ENCODE data around the gene DUSP11.

The DUSP11 gene

DNA sequence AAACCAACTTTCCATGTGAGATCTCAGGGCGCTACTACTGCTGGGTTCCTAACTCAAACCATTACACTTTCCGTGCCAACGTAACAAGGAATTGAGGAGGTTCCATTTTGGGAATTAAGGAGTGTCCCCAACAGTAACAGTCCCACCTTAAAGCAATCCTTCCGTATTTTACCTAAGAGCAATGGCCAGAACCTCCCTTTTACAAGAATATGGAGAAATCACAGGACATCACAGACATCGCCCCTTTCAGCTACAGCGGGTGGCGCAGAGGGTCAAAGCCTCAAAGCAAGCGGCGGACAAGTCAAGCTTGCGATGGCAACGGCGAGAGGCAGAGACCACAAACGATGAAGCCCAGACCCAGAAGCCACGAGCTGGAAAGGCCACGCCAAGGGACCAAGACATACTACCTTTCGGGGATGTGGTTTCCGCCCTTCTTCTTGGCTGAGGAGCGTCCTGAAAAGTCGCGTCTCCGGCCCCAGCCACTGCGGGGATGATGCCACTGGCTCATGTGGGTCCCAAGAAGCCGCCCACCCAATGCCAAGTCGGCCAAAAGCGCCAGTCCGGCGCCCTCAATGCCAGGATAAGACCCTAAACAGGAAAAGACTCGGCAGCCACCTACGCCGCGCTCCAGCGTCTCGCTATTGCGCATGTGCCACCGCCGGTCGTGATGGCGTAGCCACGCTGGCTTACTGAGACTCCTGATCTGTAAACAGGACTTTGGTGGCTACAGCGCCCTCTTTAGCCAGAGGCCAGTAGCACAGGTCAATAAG lies at the start of gene DUSP11:
Gene DUSP11, minus strand, starts transcription at position 637 of the 770 bp plus-strand sequence. Its CDS starts 129 bp downstream, at position 508.
- CTCF ChIA-PET: interaction anchor here (0.9 kb wide), 1 partner anchor 372 kb away, joined by 3 read pairs; no protein-coding TSS in a partner anchor
- DNase-seq: peak; percentile 98
- Mint-ChIP-seq H3K27me3 (peaks cover 6% of the 10 kb centered on the region), H3K36me3 (peaks cover 22% of the 10 kb centered on the region), H3K4me3 (peak within 1 kb of the TSS; percentile 98), H3K27ac (peak within 1 kb of the TSS; percentile 97), H3K4me1 (peaks cover 29% of the 10 kb centered on the region), H3K9me3 (no peaks in the 10 kb centered on the region)

DNA sequence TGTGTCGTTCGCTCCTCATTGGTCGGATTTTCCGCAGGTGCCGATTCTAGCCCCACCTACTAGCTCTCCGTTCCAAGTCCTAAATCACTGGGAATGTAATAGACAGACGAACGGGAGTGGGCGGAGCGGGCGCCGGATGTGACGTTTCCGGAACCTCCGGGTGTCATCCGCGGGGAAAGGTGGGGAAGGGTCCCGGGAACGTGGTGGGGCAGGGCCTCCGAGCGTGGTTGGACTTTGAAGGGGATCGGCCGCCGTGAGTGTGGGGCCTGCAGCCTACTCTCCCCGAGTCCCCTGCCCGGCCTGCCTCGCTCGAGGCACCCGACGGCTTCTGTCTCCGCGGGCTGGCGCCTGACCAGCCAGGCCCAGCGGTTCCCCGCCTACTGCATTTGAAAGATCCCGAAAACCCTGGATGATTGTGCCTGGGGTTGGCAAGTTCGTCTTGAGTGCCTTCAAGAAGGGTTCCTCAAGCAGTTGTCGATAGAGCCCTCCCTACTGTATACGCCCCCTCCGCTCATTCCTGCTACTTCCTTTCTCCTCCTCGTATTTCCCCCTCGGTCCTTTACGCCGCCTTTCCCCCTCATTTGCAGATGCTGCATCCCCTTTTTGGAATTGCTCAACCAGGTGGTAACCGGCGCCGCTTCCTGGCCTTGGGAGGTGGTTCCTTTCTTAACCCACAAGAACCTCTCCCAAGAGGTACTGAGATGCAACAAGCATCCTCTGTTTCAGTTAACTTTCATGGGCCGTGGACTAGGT lies 49.1 kb upstream of the DUSP11 start, which contains the start of gene STAMBP:
Gene STAMBP, plus strand, starts transcription at position 144 of the 753 bp plus-strand sequence. CDS start 1,896 bp downstream, outside the sequence.
- H3K27me3 Mint-ChIP-seq: peaks cover 4% of the 10 kb centered on the region

DNA sequence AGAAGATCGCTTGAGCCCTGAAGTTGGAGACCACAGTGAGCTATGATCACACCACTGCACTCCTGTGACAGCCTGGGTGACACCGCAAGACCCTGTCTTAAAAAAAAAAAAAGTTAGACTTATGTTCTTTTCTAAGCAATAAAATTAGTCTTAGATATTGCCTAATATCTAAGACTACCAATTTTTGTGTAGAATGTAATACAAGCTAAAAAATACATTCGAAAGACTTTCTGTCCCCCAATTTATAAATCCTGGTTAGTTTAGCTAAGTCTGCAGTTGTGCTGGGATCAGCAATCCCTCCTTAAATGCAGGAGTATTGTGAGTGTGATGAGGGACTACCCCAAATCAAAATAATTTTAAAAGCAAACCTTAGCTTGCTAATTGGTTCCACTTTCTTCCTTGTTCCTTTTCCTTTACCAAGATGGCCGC lies 48.5 kb upstream of the DUSP11 start:
- no peak for DNase-seq
- peaks cover 40% of the 10 kb centered on the region for H3K4me1 Mint-ChIP-seq
- H3K27me3 Mint-ChIP-seq: peaks cover 4% of the 10 kb centered on the region
- peak overlapping the region; percentile 91 for H3K4me3 Mint-ChIP-seq
- CTCF ChIA-PET: interaction anchor here (0.6 to 5.5 kb wide), 20 partner anchors 17 to 713 kb away, joined by 3 to 50 read pairs (median 4); partner anchors contain the start of genes BOLA3 and MOB1A
- peaks cover 6% of the 10 kb centered on the region for H3K9me3 Mint-ChIP-seq
- peak overlapping the region; percentile 94 for H3K27ac Mint-ChIP-seq
- peaks cover 26% of the 10 kb centered on the region for H3K36me3 Mint-ChIP-seq

More for the DNA sequence above, 49.1 kb upstream of the DUSP11 start, which contains the start of gene STAMBP:
- H3K36me3 Mint-ChIP-seq: peaks cover 31% of the 10 kb centered on the region
- peaks cover 40% of the 10 kb centered on the region for H3K4me1 Mint-ChIP-seq
- H3K4me3 Mint-ChIP-seq: peak within 1 kb of the TSS; percentile 91
- peak within 1 kb of the TSS; percentile 94 for H3K27ac Mint-ChIP-seq
- DNase-seq: peak; percentile 97
- H3K9me3 Mint-ChIP-seq: peaks cover 6% of the 10 kb centered on the region
- CTCF ChIA-PET: interaction anchor here (0.6 to 5.5 kb wide), 17 partner anchors 17 to 712 kb away, joined by 3 to 50 read pairs (median 3); partner anchors contain the start of gene BOLA3

DNA sequence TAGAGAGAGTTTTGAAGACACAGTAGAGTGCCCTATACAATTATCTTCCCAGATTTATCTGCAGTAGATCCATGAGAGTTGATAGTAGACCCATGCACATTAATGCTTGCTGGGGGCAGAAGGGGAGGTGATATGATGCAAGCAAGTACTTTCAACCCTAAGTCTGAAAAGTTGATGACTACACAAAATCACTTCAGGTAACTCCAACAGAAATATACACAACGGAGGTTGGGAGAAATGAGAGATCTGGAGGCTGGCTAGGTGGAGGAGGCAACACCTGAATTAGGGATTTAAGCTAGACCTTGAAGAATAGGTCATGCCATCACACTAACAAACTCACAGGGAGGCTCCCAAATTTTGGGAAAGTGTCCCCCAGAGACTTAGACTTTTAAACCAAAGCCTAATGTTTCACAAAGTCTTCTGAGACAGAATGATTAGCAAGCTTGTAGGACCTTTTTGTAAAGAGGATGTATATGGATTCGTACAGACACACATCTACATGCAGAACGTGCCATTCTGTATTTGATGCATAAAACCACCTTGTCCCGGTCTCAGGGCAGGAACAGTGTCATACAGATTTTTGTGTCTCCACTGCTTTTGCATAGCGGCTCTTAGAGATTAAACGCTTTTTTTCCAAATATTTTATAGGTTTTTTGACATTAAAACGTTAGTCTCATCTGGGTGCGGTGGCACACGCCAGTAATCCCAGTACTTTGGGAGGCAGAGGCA lies 47.9 kb upstream of the DUSP11 start:
- peaks cover 5% of the 10 kb centered on the region for H3K9me3 Mint-ChIP-seq
- H3K36me3 Mint-ChIP-seq: peaks cover 22% of the 10 kb centered on the region
- H3K27me3 Mint-ChIP-seq: peaks cover 4% of the 10 kb centered on the region
- H3K4me3 Mint-ChIP-seq: peak overlapping the region; percentile 91
- H3K27ac Mint-ChIP-seq: peak overlapping the region; percentile 94
- peaks cover 39% of the 10 kb centered on the region for H3K4me1 Mint-ChIP-seq
- no peak for DNase-seq
- CTCF ChIA-PET: interaction anchor here (0.7 to 5.5 kb wide), 28 partner anchors 18 to 713 kb away, joined by 3 to 50 read pairs (median 4); partner anchors contain the start of genes BOLA3 and MOB1A

DNA sequence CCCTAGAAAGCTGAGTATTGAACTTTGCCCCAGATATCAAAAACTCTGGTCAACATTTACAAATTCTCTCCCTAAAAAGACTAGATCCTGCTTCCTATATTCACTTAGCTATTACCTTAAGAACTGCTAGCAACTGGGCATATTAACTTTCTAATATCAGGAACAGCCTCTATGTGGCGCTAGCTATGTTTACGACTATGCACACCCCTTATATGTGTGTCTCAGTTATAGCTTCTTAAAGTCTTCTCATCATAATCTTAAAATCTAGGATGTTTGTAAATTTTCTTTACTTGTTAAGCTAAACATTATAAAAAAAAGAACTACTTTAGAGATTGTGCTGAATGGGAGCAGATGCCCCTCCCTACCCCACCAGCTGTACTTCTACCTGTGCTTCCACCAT lies 47.1 kb upstream of the DUSP11 start:
- Mint-ChIP-seq H3K27ac (no peak overlapping the region), H3K4me1 (peaks cover 33% of the 10 kb centered on the region)
- DNase-seq: no peak

DNA sequence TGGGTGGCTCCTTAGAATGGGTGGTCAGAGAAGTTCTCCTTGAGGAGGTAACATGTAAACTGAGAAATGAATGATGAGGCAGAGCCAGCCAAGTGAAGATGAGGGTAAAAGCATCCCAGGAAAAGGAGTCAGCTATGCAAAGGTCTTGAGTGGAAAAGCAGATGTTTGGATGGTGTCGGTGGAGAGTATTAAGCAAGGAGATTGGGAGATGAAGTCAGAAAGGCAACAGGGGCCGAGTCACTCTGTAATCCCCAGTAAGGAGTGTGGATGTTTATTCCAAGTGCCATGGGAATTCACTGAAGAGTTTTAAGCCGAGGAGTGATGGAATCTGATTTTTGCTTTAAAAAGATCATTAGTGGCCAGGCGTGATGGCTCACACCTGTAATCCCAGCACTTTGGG lies 45.5 kb upstream of the DUSP11 start:
- Mint-ChIP-seq H3K4me3 (no peak overlapping the region), H3K9me3 (no peaks in the 10 kb centered on the region), H3K4me1 (peaks cover 26% of the 10 kb centered on the region), H3K27me3 (peaks cover 4% of the 10 kb centered on the region), H3K27ac (no peak overlapping the region), H3K36me3 (peaks cover 2% of the 10 kb centered on the region)
- CTCF ChIA-PET: interaction anchor here (0.9 to 5.5 kb wide), 12 partner anchors 10 to 510 kb away, joined by 3 to 50 read pairs (median 7); partner anchors contain the start of gene BOLA3
- DNase-seq: no peak

More for the DNA sequence above, 47.1 kb upstream of the DUSP11 start:
- peak overlapping the region; percentile 67 for H3K4me3 Mint-ChIP-seq
- CTCF ChIA-PET: interaction anchor here (0.6 to 5.5 kb wide), 35 partner anchors 11 to 564 kb away, joined by 3 to 50 read pairs (median 4); partner anchors contain the start of genes BOLA3 and MOB1A
- peaks cover 14% of the 10 kb centered on the region for H3K36me3 Mint-ChIP-seq
- H3K9me3 Mint-ChIP-seq: no peaks in the 10 kb centered on the region
- peaks cover 4% of the 10 kb centered on the region for H3K27me3 Mint-ChIP-seq

DNA sequence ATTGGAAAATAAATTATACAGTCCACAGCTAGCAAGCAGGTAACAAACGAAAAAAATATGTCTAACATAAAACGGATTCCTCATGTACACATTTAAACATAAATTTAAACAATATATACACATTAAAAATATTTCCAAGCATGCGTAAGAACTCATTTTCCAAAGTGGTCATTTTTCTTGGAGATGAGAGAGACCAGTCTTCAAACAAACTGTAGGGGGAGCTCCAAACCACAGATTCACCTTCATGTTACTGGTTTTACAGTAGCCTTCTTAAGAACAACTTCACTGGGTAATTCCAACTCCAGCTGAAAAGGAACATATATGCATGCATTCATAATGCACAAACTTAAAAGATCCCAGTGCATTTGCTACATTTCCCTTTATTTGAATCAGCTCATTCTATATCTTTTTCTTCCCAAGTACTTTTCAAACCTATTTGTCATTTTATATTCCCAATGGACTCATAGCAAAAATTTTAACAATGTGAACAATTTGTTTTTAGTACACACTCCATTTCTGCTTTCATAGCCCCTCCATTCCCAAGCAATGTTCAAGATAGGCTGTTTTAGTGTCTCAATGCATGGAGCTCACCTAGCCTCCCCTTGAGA lies 44.1 kb upstream of the DUSP11 start:
- Mint-ChIP-seq H3K27me3 (peaks cover 7% of the 10 kb centered on the region), H3K4me1 (peaks cover 14% of the 10 kb centered on the region), H3K27ac (no peak overlapping the region), H3K36me3 (peaks cover 2% of the 10 kb centered on the region), H3K4me3 (no peak overlapping the region), H3K9me3 (no peaks in the 10 kb centered on the region)
- CTCF ChIA-PET: interaction anchor here (0.6 to 5.5 kb wide), 36 partner anchors 8 to 575 kb away, joined by 3 to 50 read pairs (median 4); partner anchors contain the start of gene BOLA3
- DNase-seq: peak; percentile 43

DNA sequence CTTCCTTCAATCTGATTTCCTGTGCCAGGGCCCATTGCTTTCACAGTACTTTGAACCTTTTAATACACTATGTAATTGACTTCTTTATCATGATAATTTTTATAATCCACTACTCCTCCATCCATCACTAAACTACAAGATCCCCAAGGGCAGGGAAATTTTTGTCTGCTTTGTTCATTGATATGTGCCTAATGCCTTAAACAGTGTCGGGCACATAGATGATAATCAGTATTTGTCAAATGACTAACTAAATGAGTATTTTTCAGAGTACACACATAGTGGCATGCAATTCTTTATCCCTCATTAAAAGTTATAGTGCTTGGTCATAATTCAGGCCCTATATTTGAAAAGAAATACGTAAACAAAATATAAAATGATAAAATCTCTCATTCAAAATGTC lies 43.5 kb upstream of the DUSP11 start:
- CTCF ChIA-PET: interaction anchor here (0.8 to 3.7 kb wide), 23 partner anchors 8 to 576 kb away, joined by 3 to 34 read pairs (median 6); partner anchors contain the start of gene BOLA3
- H3K27ac Mint-ChIP-seq: no peak overlapping the region
- no peaks in the 10 kb centered on the region for H3K9me3 Mint-ChIP-seq
- no peak for DNase-seq
- H3K4me3 Mint-ChIP-seq: no peak overlapping the region
- peaks cover 7% of the 10 kb centered on the region for H3K27me3 Mint-ChIP-seq
- no peaks in the 10 kb centered on the region for H3K36me3 Mint-ChIP-seq
- peaks cover 10% of the 10 kb centered on the region for H3K4me1 Mint-ChIP-seq

DNA sequence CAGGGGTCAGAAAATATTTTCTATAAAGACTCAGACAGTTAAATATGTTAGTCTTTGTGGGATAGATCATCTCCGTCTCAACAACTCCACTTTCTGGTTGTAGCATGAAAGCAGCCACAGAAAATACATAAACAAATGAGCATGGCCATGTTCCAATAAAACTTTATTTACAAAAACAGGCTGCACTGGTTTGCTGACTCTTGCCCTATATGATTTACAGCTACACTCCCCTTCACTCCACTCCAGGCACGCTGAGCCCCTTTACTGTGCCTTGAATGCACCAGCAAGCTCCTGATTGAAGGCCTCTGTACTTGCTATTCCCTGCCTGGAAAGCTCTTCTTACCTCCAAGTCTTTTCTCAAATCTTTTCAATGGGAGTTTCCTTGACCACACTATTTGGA lies 43.1 kb upstream of the DUSP11 start:
- no peaks in the 10 kb centered on the region for H3K36me3 Mint-ChIP-seq
- no peaks in the 10 kb centered on the region for H3K9me3 Mint-ChIP-seq
- no peak for DNase-seq
- H3K27me3 Mint-ChIP-seq: peaks cover 7% of the 10 kb centered on the region
- peak overlapping the region; percentile 12 for H3K27ac Mint-ChIP-seq
- H3K4me1 Mint-ChIP-seq: peaks cover 7% of the 10 kb centered on the region
- no peak overlapping the region for H3K4me3 Mint-ChIP-seq
- CTCF ChIA-PET: interaction anchor here (0.8 to 3.7 kb wide), 11 partner anchors 85 to 512 kb away, joined by 4 to 34 read pairs (median 6); partner anchors contain the start of gene BOLA3

DNA sequence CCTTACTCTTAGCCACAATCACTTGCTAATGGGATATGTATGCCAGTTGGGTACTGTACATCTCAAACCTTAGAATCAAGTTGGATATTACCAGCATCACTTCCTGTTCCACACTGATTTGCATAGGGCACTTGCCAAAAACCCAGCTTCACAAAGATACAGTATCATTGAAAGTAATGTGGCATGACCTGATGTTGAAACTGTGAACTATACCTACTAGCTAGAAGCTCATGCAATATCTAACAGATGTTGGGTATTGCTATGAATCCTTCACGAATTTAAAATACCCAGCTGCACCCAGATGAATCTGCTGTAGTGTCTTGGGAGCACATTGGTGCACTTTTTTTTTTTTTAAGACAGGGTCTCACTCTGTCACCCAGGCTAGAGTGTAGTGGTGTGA lies 42.4 kb upstream of the DUSP11 start:
- no peaks in the 10 kb centered on the region for H3K9me3 Mint-ChIP-seq
- H3K4me3 Mint-ChIP-seq: no peak overlapping the region
- H3K4me1 Mint-ChIP-seq: peaks cover under 1% of the 10 kb centered on the region
- no peak for DNase-seq
- H3K36me3 Mint-ChIP-seq: no peaks in the 10 kb centered on the region
- no peak overlapping the region for H3K27ac Mint-ChIP-seq
- CTCF ChIA-PET: interaction anchor here (0.6 to 3.7 kb wide), 11 partner anchors 37 to 767 kb away, joined by 3 to 34 read pairs (median 5); partner anchors contain the start of gene BOLA3
- H3K27me3 Mint-ChIP-seq: peaks cover 7% of the 10 kb centered on the region

DNA sequence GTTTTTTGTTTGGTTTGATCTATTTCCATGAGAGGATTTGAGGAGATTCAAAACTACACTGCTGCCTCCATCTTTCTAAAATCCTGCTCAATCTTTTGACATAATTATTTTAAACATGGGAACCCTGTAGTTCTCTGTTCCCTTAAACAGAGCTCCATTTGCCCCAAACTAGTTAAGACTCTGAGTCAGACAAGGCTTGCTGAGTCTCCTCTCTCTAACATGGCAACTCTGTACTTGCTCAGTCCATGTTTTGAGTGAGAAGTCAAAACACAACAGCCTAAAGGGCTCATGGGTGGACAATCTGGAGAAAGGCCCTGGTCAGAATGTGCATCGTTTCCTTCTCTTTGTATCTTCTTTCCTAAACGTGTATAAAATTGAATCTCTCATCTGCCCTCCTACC lies 41.8 kb upstream of the DUSP11 start:
- H3K9me3 Mint-ChIP-seq: no peaks in the 10 kb centered on the region
- H3K36me3 Mint-ChIP-seq: no peaks in the 10 kb centered on the region
- no peak for DNase-seq
- CTCF ChIA-PET: interaction anchor here (0.6 to 3.7 kb wide), 11 partner anchors 9 to 523 kb away, joined by 3 to 34 read pairs (median 4); partner anchors contain the start of gene BOLA3
- no peak overlapping the region for H3K4me3 Mint-ChIP-seq
- H3K4me1 Mint-ChIP-seq: no peaks in the 10 kb centered on the region
- peaks cover 7% of the 10 kb centered on the region for H3K27me3 Mint-ChIP-seq
- H3K27ac Mint-ChIP-seq: no peak overlapping the region

DNA sequence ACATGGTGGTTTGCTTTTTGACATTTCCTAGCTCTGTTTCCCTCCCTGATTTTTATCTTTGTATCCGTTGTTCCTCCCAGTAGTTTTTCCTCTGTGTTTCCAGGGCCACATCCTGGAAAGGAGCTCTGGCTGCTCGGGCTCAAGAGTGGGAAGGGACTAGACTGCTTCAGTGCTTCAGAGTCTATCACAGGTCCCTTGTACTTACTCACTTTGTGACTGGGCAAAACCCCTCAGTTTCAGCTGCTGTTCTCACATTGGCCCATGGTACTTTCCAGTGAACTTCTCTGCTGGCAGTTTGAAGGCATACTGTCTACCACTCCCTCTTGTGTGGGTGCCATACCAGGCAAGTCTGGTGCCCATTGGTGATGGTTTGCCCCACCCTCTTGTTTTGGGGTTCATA lies 41.3 kb upstream of the DUSP11 start:
- no peaks in the 10 kb centered on the region for H3K9me3 Mint-ChIP-seq
- H3K36me3 Mint-ChIP-seq: no peaks in the 10 kb centered on the region
- no peaks in the 10 kb centered on the region for H3K4me1 Mint-ChIP-seq
- no peak for DNase-seq
- H3K27me3 Mint-ChIP-seq: peaks cover 11% of the 10 kb centered on the region
- CTCF ChIA-PET: interaction anchor here (0.8 to 3.7 kb wide), 5 partner anchors 9 to 513 kb away, joined by 3 to 34 read pairs (median 3); partner anchors contain the start of gene BOLA3
- H3K27ac Mint-ChIP-seq: no peak overlapping the region
- no peak overlapping the region for H3K4me3 Mint-ChIP-seq

DNA sequence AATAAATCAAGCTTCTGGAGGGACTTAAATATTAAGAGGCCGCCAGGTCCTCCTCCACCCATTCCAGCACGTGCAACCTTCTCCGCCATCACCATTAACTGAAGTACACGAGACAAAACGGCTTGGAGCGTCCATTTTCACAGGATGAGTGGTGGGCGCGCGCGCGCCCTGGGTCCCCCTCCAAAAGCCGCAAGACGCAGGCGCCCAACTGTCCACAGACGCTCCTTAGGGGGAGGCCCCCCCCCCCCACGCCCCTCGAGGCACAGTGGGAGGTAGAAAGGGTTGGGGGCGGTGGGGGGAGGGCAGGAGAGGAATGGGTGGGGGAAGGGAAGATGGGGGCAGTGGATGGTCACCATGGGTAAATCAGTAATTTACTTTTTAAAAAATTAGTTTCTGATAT lies 38.4 kb upstream of the DUSP11 start:
- H3K4me3 Mint-ChIP-seq: no peak overlapping the region
- H3K36me3 Mint-ChIP-seq: no peaks in the 10 kb centered on the region
- H3K9me3 Mint-ChIP-seq: no peaks in the 10 kb centered on the region
- no peak for DNase-seq
- CTCF ChIA-PET: no interaction called here
- H3K27me3 Mint-ChIP-seq: peaks cover 23% of the 10 kb centered on the region
- no peaks in the 10 kb centered on the region for H3K4me1 Mint-ChIP-seq
- no peak overlapping the region for H3K27ac Mint-ChIP-seq

Data from activated naive CD4-positive, alpha-beta T cell treated with anti-CD3 and anti-CD28 coated beads, Interleukin-2, amount 10 ng/mL, durations not matched to agents 7 days and 5 days (primary cell).